ENCODE results near the gene RGS17.
"Not testable (repeated sequence)": the region's sequence is repeated elsewhere in the genome, so short reads cannot be mapped to it uniquely, and the experiment has no call there.

Gene RGS17

DNA sequence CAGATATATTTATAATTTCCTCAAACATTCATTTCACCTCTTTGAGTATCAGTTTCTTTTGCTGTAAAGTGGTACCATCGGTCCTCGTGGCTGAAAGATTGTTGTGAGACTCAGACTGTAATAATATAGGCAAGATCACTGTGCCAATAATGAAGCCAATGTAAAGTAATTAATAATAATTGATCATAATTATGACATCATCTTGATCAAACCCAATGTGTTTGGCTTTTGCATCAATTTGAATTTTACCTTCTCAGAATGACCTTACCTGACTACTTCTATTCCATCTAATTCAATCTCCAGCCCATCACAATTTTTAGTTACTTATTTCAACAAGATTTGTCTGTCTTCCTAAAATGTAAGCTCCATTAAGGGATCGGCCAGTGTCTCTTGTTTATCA is 112.7 kb downstream of the RGS17 start:
- Histone ChIP-seq H3K27me3 (ENCODE audit: control insufficient read depth, insufficient read depth, low read length) (no peaks in the 10 kb centered on the region), H3K9me3 (ENCODE audit: control insufficient read depth, low read length) (no peaks in the 10 kb centered on the region), H3K36me3 (ENCODE audit: control insufficient read depth, insufficient read depth, low read length) (no peaks in the 10 kb centered on the region), H3K4me3 (ENCODE audit: low read length) (no peak overlapping the region), H3K9ac (ENCODE audit: low read length) (no peak overlapping the region), H3K4me1 (ENCODE audit: control insufficient read depth, insufficient read depth, low read length) (no peaks in the 10 kb centered on the region)

DNA sequence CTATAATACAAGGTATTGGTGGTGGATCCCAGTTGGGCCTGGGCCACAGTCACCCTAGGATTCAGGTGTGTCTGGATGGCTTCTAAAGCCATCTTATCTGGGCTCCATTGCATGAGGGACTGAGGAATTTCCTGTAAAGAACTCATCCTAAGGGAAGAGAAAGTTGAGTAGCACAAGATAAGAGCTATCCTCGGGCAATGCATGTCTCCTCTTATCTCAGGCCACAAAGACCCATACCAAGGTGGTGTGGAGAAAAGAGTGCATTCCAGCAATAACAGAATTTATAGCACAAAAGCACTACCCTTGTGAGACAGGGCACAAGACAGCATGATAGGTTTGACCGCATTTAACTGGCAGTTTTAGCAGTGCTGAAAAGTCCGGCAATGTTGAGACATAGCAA is 114.2 kb downstream of the RGS17 start:
- Histone ChIP-seq H3K4me3 (ENCODE audit: low read length) (no peak overlapping the region), H3K36me3 (ENCODE audit: control insufficient read depth, insufficient read depth, low read length) (no peaks in the 10 kb centered on the region), H3K9ac (ENCODE audit: low read length) (no peak overlapping the region), H3K4me1 (ENCODE audit: control insufficient read depth, insufficient read depth, low read length) (no peaks in the 10 kb centered on the region), H3K27me3 (ENCODE audit: control insufficient read depth, insufficient read depth, low read length) (no peaks in the 10 kb centered on the region), H3K9me3 (ENCODE audit: control insufficient read depth, low read length) (no peaks in the 10 kb centered on the region)

DNA sequence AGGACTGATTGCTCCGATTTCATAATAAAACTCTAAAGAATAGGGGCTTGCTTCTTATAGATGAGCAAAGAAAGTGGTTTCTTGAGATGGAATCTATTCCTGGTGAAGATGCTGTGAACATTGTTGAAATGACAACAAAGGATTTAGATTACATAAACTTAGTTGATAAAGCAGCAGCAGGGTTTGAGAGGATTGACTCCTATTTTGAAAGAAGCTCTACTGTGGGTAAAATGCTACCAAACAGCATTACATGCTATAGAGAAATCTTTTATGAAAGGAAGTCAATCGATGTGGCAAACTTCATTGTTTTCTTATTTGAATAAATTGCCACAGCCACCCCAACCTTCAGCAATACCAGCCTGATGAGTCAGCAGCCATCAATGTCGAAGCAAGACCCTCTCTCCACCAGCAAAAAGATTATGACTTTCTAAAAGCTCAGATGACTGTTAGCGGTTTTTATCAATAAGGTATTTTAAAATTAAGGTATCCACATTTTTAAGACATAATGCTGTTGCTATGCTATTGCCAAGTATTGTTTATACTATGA is 115.9 kb downstream of the RGS17 start:
- Histone ChIP-seq H3K4me3 (ENCODE audit: low read length) (no peak overlapping the region), H3K9me3 (ENCODE audit: control insufficient read depth, low read length) (no peaks in the 10 kb centered on the region), H3K36me3 (ENCODE audit: control insufficient read depth, insufficient read depth, low read length) (no peaks in the 10 kb centered on the region), H3K4me1 (ENCODE audit: control insufficient read depth, insufficient read depth, low read length) (no peaks in the 10 kb centered on the region), H3K9ac (ENCODE audit: low read length) (no peak overlapping the region), H3K27me3 (ENCODE audit: control insufficient read depth, insufficient read depth, low read length) (no peaks in the 10 kb centered on the region)

DNA sequence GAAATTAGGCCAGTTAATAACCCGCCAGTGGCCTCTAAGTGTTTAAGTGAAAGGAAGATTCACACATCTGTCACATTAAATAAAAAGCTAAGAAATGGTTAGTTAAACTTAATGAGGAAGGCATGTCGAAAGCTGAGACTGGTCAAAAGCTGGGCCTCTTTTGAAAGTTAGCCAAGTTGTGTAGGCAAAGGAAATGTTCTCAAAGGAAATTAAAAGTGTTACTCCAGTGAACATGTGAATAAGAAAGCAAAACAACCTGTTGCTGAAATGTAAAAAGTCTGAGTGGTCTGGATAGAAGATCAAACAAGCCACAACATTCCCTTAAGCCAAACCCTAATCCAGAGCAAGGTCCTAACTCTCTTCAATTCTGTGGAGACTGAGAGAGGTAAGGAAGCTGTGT is 117.6 kb downstream of the RGS17 start:
- no peaks in the 10 kb centered on the region for H3K9me3 ChIP-seq (ENCODE audit: control insufficient read depth, low read length)
- H3K36me3 ChIP-seq (ENCODE audit: control insufficient read depth, insufficient read depth, low read length), result no peaks in the 10 kb centered on the region
- no peak overlapping the region for H3K4me3 ChIP-seq (ENCODE audit: low read length)
- H3K27me3 ChIP-seq (ENCODE audit: control insufficient read depth, insufficient read depth, low read length), result no peaks in the 10 kb centered on the region
- H3K9ac ChIP-seq (ENCODE audit: low read length), result no peak overlapping the region
- no peaks in the 10 kb centered on the region for H3K4me1 ChIP-seq (ENCODE audit: control insufficient read depth, insufficient read depth, low read length)

- Histone ChIP-seq H3K4me1 (ENCODE audit: control insufficient read depth, insufficient read depth, low read length) (no peaks in the 10 kb centered on the region), H3K27me3 (ENCODE audit: control insufficient read depth, insufficient read depth, low read length) (no peaks in the 10 kb centered on the region), H3K36me3 (ENCODE audit: control insufficient read depth, insufficient read depth, low read length) (no peaks in the 10 kb centered on the region), H3K9me3 (ENCODE audit: control insufficient read depth, low read length) (no peaks in the 10 kb centered on the region), H3K9ac (ENCODE audit: low read length) (no peak overlapping the region), H3K4me3 (ENCODE audit: low read length) (no peak overlapping the region)
These were observed 118.2 kb downstream of the RGS17 start for GRCh38 chr6:153012856-153013255.

DNA sequence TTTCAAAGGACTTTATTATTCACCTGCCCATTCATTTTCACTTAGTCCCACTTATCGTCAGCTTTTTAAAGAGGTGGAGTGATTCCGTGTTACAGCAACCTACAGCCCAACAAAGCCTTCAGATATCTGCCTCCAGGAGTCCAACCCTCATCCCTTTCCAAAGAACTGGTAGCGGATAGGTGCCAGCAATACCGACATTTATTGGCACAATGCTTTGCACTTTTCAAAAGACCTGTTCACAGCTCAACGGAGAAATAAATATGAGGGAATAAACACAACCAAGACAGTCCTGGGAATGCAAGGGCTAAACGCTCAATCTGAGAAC is 127.8 kb downstream of the RGS17 start:
- Histone ChIP-seq H3K36me3 (ENCODE audit: control insufficient read depth, insufficient read depth, low read length) (no peaks in the 10 kb centered on the region), H3K27me3 (ENCODE audit: control insufficient read depth, insufficient read depth, low read length) (no peaks in the 10 kb centered on the region), H3K9me3 (ENCODE audit: control insufficient read depth, low read length) (no peaks in the 10 kb centered on the region), H3K4me3 (ENCODE audit: low read length) (peak overlapping the region; percentile 71), H3K4me1 (ENCODE audit: control insufficient read depth, insufficient read depth, low read length) (peaks cover 10% of the 10 kb centered on the region), H3K9ac (ENCODE audit: low read length) (peak overlapping the region; percentile 75)

DNA sequence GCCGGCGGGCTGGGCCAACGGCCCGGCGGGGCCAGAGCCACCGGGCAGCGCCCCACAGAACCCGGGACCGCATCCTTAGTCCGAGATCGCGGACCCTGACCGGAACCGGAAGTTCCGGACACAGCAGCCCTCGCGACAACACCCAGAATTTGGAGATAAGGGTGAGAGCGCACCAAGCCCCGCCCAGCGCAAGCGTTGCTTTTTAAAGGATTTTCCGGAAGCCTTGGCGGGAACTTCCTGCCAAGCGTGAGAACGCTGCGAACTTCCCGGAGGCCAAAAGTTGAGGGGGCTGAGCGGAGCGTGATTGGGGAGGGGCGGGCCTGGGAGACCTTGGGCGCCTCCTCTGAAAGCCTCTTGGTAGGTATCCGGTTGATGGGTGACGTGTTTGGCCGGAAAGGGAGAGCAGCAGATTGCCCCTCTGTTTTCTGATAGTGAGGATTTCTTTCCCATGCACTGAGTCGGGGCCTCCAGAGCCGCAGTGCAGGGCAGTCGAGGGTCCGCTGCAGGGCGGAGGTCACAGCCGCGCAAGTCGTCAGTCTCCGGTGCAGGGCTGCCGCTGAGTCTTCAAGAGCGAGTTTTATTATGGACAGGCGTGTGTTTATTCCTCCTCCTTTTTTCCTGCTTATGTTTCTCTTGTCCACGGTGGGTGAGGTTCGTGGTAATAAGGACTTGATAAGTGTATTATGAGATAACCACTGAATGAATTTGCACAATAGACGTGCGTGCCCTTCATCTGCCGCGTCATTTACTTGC is 128.3 kb downstream of the RGS17 start, which contains the start of gene MTRF1L:
Gene MTRF1L, minus strand, starts transcription at position 97 of the 753 bp plus-strand sequence. Its CDS starts 24 bp downstream, at position 73.
- no peaks in the 10 kb centered on the region for H3K27me3 ChIP-seq (ENCODE audit: control insufficient read depth, insufficient read depth, low read length)
- peak within 1 kb of the TSS; percentile 71 for H3K4me3 ChIP-seq (ENCODE audit: low read length)
- H3K9me3 ChIP-seq (ENCODE audit: control insufficient read depth, low read length), result no peaks in the 10 kb centered on the region
- H3K9ac ChIP-seq (ENCODE audit: low read length), result peak within 1 kb of the TSS; percentile 75
- no peaks in the 10 kb centered on the region for H3K36me3 ChIP-seq (ENCODE audit: control insufficient read depth, insufficient read depth, low read length)
- H3K4me1 ChIP-seq (ENCODE audit: control insufficient read depth, insufficient read depth, low read length), result peaks cover 10% of the 10 kb centered on the region

- Histone ChIP-seq H3K36me3 (ENCODE audit: control insufficient read depth, insufficient read depth, low read length) (peaks cover 3% of the 10 kb centered on the region), H3K27me3 (ENCODE audit: control insufficient read depth, insufficient read depth, low read length) (no peaks in the 10 kb centered on the region), H3K4me3 (ENCODE audit: low read length) (peak overlapping the region; percentile 71), H3K4me1 (ENCODE audit: control insufficient read depth, insufficient read depth, low read length) (peaks cover 10% of the 10 kb centered on the region), H3K9ac (ENCODE audit: low read length) (peak overlapping the region; percentile 75), H3K9me3 (ENCODE audit: control insufficient read depth, low read length) (no peaks in the 10 kb centered on the region)
These were observed 129.1 kb downstream of the RGS17 start for GRCh38 chr6:153001767-153002612.

- H3K36me3 ChIP-seq (ENCODE audit: control insufficient read depth, insufficient read depth, low read length); H3K4me3 ChIP-seq (ENCODE audit: low read length); H3K27me3 ChIP-seq (ENCODE audit: control insufficient read depth, insufficient read depth, low read length); H3K9me3 ChIP-seq (ENCODE audit: control insufficient read depth, low read length); H3K9ac ChIP-seq (ENCODE audit: low read length): not testable (repeated sequence)
- peaks cover 10% of the 10 kb centered on the region for H3K4me1 ChIP-seq (ENCODE audit: control insufficient read depth, insufficient read depth, low read length)
These were observed 130.3 kb downstream of the RGS17 start for GRCh38 chr6:153000790-153001189.

- Histone ChIP-seq H3K9ac (ENCODE audit: low read length) (no peak overlapping the region), H3K4me3 (ENCODE audit: low read length) (no peak overlapping the region), H3K27me3 (ENCODE audit: control insufficient read depth, insufficient read depth, low read length) (no peaks in the 10 kb centered on the region), H3K4me1 (ENCODE audit: control insufficient read depth, insufficient read depth, low read length) (peaks cover 10% of the 10 kb centered on the region), H3K36me3 (ENCODE audit: control insufficient read depth, insufficient read depth, low read length) (peaks cover 5% of the 10 kb centered on the region), H3K9me3 (ENCODE audit: control insufficient read depth, low read length) (no peaks in the 10 kb centered on the region)
These were observed 130.8 kb downstream of the RGS17 start for GRCh38 chr6:153000243-153000642.

DNA sequence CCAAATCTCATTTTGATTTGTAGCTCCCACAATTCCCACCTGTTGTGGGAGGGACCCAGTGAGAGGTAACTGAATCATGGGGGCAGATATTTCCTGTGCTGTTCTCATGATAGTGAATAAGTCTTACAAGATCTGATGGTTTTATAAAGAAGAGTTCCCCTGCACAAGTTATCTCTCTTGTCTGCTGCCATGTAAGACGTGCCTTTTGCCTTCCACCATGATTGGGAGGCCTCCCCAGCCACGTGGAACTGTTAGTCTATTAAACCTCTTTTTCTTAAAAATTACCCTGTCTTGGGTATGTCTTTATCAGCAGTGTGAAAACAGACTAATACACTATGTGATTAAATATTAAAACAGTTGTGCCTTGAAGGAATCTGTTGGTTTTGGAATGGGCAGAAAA is 131.5 kb downstream of the RGS17 start:
- H3K4me1 ChIP-seq (ENCODE audit: control insufficient read depth, insufficient read depth, low read length), result peaks cover 10% of the 10 kb centered on the region
- not testable (repeated sequence) for H3K9me3 ChIP-seq (ENCODE audit: control insufficient read depth, low read length); H3K4me3 ChIP-seq (ENCODE audit: low read length); H3K27me3 ChIP-seq (ENCODE audit: control insufficient read depth, insufficient read depth, low read length); H3K36me3 ChIP-seq (ENCODE audit: control insufficient read depth, insufficient read depth, low read length); H3K9ac ChIP-seq (ENCODE audit: low read length)

DNA sequence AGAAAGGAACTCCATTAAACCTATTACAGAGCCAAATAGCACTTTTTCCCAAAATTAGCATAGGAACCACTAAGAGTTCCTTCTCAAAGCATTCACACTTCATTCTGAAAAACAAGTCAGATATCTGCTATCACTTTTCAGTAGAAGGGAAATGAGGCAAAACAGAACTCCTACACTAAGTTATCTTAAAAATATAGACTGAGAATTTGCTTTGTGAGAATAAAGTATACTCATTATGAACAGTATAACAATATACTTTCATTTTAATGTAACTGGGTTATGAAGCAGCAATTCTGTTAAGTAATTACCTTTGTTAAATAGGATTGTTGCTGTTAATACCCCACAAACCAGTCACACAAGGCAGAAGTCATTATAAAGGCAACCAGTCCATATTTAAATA is 137.2 kb downstream of the RGS17 start:
- peaks cover 5% of the 10 kb centered on the region for H3K36me3 ChIP-seq (ENCODE audit: control insufficient read depth, insufficient read depth, low read length)
- no peak overlapping the region for H3K9ac ChIP-seq (ENCODE audit: low read length)
- H3K4me1 ChIP-seq (ENCODE audit: control insufficient read depth, insufficient read depth, low read length), result no peaks in the 10 kb centered on the region
- H3K27me3 ChIP-seq (ENCODE audit: control insufficient read depth, insufficient read depth, low read length), result no peaks in the 10 kb centered on the region
- no peaks in the 10 kb centered on the region for H3K9me3 ChIP-seq (ENCODE audit: control insufficient read depth, low read length)
- H3K4me3 ChIP-seq (ENCODE audit: low read length), result no peak overlapping the region

All from mucosa of stomach (tissue), 1 donor.